ENCODE measurements around the gene GPR151. TPM values are rescaled to one million over a fixed set of nuclear protein-coding genes. Genes with fewer than 3 reads are reported as not detected.

The GPR151 gene
- total RNA-seq, 4 donors from 2014 or later: not detected

DNA sequence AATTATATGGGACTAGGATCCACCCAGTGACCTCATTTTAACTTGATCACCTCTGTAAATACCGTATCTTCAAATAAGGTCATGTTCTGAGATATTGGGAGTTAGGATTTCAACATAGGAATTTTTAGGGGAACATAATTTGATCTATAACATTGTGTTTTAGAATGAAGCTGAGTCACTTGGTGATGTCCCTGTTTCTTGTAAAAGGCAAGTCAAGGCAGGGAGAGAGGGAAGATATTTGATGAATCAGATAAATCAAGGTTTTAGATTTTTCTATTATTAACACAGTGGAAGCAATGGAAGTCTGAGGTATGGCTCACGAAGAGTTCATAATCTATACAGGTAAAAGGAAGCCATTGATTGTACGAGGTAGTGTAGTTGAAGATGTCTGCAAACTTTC is 11.8 kb upstream of the GPR151 start:
- in situ Hi-C loops (cut with MboI; ENCODE audit: low sequenced_read_pairs in 4 of 4): loop anchor here (25.0 kb wide), 2 partner anchors 660 to 1060 kb away; no protein-coding TSS in a partner anchor
- no peak for TF ChIP-seq POLR2A (IDR thresholded peaks at IDR 0.05)
- TF ChIP-seq, protein P1, sequence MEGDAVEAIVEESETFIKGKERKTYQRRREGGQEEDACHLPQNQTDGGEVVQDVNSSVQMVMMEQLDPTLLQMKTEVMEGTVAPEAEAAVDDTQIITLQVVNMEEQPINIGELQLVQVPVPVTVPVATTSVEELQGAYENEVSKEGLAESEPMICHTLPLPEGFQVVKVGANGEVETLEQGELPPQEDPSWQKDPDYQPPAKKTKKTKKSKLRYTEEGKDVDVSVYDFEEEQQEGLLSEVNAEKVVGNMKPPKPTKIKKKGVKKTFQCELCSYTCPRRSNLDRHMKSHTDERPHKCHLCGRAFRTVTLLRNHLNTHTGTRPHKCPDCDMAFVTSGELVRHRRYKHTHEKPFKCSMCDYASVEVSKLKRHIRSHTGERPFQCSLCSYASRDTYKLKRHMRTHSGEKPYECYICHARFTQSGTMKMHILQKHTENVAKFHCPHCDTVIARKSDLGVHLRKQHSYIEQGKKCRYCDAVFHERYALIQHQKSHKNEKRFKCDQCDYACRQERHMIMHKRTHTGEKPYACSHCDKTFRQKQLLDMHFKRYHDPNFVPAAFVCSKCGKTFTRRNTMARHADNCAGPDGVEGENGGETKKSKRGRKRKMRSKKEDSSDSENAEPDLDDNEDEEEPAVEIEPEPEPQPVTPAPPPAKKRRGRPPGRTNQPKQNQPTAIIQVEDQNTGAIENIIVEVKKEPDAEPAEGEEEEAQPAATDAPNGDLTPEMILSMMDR (IDR thresholded peaks at IDR 0.05 in 4 of 5, conservative IDR thresholded peaks at IDR 0.05 in 1 of 5): no peak
- Histone ChIP-seq H3K4me1 (no peaks in the 10 kb centered on the region), H3K9me3 (no peaks in the 10 kb centered on the region), H3K36me3 (no peaks in the 10 kb centered on the region), H3K4me3 (no peak overlapping the region), H3K27ac (no peak overlapping the region), H3K27me3 (no peaks in the 10 kb centered on the region)
- intact Hi-C loops (cut with DNase I; ENCODE audit: low total_unique reads): no loop called here
- ATAC-seq (no peak), DNase-seq (no peak)

DNA sequence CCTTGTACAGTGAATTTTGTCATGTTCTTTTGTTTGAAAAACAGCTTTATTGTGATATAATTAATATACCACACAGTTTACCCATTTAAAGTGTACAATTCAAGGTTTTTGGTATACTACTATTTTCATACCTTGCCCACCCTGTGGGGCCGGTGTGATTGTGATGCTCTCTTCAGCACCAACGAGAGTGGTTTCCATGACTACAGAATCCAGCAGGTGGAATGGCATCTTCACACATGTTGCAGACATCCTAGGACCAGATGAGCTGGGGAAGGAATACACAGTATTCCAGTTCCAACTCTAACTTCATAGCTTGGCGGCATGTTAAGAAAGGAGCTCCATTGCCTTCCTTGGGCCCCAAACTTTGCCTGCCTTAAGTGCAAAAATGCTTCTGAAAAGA is 7.7 kb upstream of the GPR151 start:
- no peak for ATAC-seq
- in situ Hi-C loops (cut with MboI; ENCODE audit: low sequenced_read_pairs in 4 of 4) (no loop called here), intact Hi-C loops (cut with DNase I; ENCODE audit: low total_unique reads) (no loop called here)

DNA sequence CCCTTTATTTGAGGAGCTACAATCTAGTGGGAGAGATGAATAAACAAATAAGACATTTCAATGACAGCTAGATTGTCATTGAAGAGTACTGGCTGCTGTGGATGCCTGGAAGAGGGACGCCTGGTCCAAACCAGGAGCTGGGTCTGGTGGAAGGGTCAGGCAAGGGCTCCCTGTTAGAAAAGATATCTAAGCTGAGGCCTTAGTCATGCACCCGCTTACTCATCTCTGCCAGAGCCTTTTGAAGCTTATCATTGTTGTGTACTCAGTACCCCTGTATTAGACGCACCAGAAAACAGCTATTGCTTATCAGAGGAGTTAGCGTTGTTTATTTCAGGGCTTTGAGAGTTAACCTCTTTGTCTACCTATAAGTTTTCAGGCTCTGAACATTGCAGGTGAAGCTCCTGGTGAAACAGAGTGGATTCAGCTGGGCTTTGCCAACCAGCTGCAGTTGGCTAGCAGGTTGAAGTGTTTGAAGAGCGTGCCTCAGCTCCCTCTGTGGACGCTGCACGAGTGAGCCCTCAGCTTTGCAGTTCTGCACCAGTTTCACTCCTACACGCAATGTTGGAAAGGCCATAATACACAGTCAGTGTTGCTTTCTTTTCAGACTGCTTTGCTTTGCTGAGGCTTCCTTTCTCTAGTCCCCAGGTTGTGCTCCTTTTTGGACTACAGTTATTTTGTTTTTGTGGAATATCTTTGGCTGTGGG is 5.6 kb upstream of the GPR151 start:
- intact Hi-C loops (cut with DNase I; ENCODE audit: low total_unique reads): no loop called here
- no peak overlapping the region for H3K4me3 ChIP-seq
- H3K4me1 ChIP-seq: no peaks in the 10 kb centered on the region
- in situ Hi-C loops (cut with MboI; ENCODE audit: low sequenced_read_pairs in 4 of 4): no loop called here
- DNase-seq (no peak), ATAC-seq (no peak)
- H3K36me3 ChIP-seq: no peaks in the 10 kb centered on the region
- H3K27me3 ChIP-seq: no peaks in the 10 kb centered on the region
- TF ChIP-seq, protein P1 (IDR thresholded peaks at IDR 0.05 in 4 of 5, conservative IDR thresholded peaks at IDR 0.05 in 1 of 5): no peak
- no peak for TF ChIP-seq POLR2A (IDR thresholded peaks at IDR 0.05)
- H3K27ac ChIP-seq: no peak overlapping the region
- H3K9me3 ChIP-seq: no peaks in the 10 kb centered on the region

More for the DNA sequence above, 7.7 kb upstream of the GPR151 start:
- Histone ChIP-seq H3K4me1 (no peaks in the 10 kb centered on the region), H3K27ac (no peak overlapping the region), H3K36me3 (no peaks in the 10 kb centered on the region), H3K27me3 (no peaks in the 10 kb centered on the region), H3K9me3 (no peaks in the 10 kb centered on the region), H3K4me3 (no peak overlapping the region)
- TF ChIP-seq, protein P1 (IDR thresholded peaks at IDR 0.05 in 4 of 5, conservative IDR thresholded peaks at IDR 0.05 in 1 of 5): no peak
- TF ChIP-seq POLR2A (IDR thresholded peaks at IDR 0.05): no peak
- no peak for DNase-seq

DNA sequence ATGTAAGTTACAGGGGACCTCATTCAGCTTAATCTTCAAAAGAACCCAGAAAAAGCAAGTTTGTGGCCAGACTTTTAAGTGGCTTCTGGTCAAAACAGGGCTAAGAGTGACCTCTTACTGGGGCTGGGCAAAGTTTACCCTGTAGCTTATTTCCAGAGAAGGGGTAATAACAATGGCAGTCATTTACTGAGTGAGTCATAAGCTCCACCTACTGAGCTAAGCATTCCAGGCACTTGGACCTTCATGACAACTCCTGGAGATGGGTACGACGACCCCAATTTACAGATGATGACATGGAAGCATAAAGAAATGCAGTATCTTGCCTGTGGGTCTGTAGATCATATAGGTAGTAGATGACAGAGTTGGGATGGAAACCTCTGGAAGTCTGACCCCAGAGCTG is 4.7 kb upstream of the GPR151 start:
- no peaks in the 10 kb centered on the region for H3K4me1 ChIP-seq
- H3K36me3 ChIP-seq: no peaks in the 10 kb centered on the region
- H3K4me3 ChIP-seq: no peak overlapping the region
- intact Hi-C loops (cut with DNase I; ENCODE audit: low total_unique reads): no loop called here
- TF ChIP-seq, protein P1 (IDR thresholded peaks at IDR 0.05 in 4 of 5, conservative IDR thresholded peaks at IDR 0.05 in 1 of 5): no peak
- TF ChIP-seq POLR2A (IDR thresholded peaks at IDR 0.05): no peak
- ATAC-seq (no peak), DNase-seq (no peak)
- H3K27ac ChIP-seq: no peak overlapping the region
- in situ Hi-C loops (cut with MboI; ENCODE audit: low sequenced_read_pairs in 4 of 4): no loop called here
- no peaks in the 10 kb centered on the region for H3K27me3 ChIP-seq
- no peaks in the 10 kb centered on the region for H3K9me3 ChIP-seq

DNA sequence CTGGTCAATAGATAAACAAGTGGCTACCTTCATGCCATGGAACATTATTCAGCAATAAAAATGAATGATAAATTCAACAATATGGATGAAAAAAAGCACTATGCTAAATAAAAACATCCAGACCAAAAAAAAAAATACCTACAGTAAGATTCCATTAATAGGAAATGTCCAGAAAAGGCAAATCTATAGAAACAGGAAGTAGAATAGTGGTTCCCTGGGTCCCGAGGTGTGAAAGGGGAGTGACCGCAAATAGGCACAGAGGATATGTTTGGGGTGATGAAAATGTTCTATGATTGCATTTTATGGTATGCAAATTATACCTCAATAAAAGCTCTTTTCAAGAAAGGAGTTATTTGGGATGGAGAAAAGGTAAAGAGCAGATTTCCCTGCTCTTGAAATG is 3.6 kb upstream of the GPR151 start:
- TF ChIP-seq POLR2A (IDR thresholded peaks at IDR 0.05): no peak
- DNase-seq (no peak), ATAC-seq (no peak)
- in situ Hi-C loops (cut with MboI; ENCODE audit: low sequenced_read_pairs in 4 of 4) (no loop called here), intact Hi-C loops (cut with DNase I; ENCODE audit: low total_unique reads) (no loop called here)
- H3K27me3 ChIP-seq: no peaks in the 10 kb centered on the region
- H3K27ac ChIP-seq: no peak overlapping the region
- H3K4me1 ChIP-seq: no peaks in the 10 kb centered on the region
- H3K4me3 ChIP-seq: no peak overlapping the region
- no peaks in the 10 kb centered on the region for H3K36me3 ChIP-seq
- H3K9me3 ChIP-seq: no peaks in the 10 kb centered on the region

All from gastrocnemius medialis (tissue), 4 donors.